GM19099 (cell line): ENCODE measurements around the gene NFATC3.

Experiments used
- POLR2A ChIP-seq: IDR thresholded peaks from 3 replicates; pipeline ENCODE4 v1.6.1; 2011; ENCODE audit warnings: low read depth; ENCODE audit not compliant: insufficient read length; ENCODE audit errors: extremely low read depth

Gene NFATC3

GRCh38 chr16:68128577-68129305 is 43.6 kb downstream of the NFATC3 start:
- TF ChIP-seq POLR2A: no peak

GRCh38 chr16:68130520-68130919 is 45.4 kb downstream of the NFATC3 start:
- TF ChIP-seq POLR2A: no peak

- no peak for TF ChIP-seq POLR2A
These were observed 46.9 kb downstream of the NFATC3 start for GRCh38 chr16:68131813-68132706.

- TF ChIP-seq POLR2A: no peak
These were observed 49.5 kb downstream of the NFATC3 start for GRCh38 chr16:68134644-68135043.

- no peak for TF ChIP-seq POLR2A
These were observed 51.3 kb downstream of the NFATC3 start for GRCh38 chr16:68136515-68136914.

- TF ChIP-seq POLR2A: no peak
These were observed 58.8 kb downstream of the NFATC3 start for GRCh38 chr16:68144008-68144407.

- no peak for TF ChIP-seq POLR2A
These were observed 61.4 kb downstream of the NFATC3 start for GRCh38 chr16:68146585-68146984.

- no peak for TF ChIP-seq POLR2A
These were observed 62.3 kb downstream of the NFATC3 start for GRCh38 chr16:68147444-68147843.

GRCh38 chr16:68149596-68149995 is 64.4 kb downstream of the NFATC3 start:
- no peak for TF ChIP-seq POLR2A

GRCh38 chr16:68155425-68155824 is 70.3 kb downstream of the NFATC3 start:
- no peak for TF ChIP-seq POLR2A

GRCh38 chr16:68162413-68162812 is 77.2 kb downstream of the NFATC3 start:
- TF ChIP-seq POLR2A: no peak

- TF ChIP-seq POLR2A: no peak
These were observed 81.1 kb downstream of the NFATC3 start for GRCh38 chr16:68166264-68166663.

GRCh38 chr16:68179196-68179795 is 94.1 kb downstream of the NFATC3 start:
- no peak for TF ChIP-seq POLR2A

- TF ChIP-seq POLR2A: no peak
These were observed 94.7 kb downstream of the NFATC3 start for GRCh38 chr16:68179855-68180254.

GRCh38 chr16:68183046-68183445 is 97.9 kb downstream of the NFATC3 start:
- no peak for TF ChIP-seq POLR2A
